ENCODE data around the gene MMP24OS.

MMP24OS gene

DNA sequence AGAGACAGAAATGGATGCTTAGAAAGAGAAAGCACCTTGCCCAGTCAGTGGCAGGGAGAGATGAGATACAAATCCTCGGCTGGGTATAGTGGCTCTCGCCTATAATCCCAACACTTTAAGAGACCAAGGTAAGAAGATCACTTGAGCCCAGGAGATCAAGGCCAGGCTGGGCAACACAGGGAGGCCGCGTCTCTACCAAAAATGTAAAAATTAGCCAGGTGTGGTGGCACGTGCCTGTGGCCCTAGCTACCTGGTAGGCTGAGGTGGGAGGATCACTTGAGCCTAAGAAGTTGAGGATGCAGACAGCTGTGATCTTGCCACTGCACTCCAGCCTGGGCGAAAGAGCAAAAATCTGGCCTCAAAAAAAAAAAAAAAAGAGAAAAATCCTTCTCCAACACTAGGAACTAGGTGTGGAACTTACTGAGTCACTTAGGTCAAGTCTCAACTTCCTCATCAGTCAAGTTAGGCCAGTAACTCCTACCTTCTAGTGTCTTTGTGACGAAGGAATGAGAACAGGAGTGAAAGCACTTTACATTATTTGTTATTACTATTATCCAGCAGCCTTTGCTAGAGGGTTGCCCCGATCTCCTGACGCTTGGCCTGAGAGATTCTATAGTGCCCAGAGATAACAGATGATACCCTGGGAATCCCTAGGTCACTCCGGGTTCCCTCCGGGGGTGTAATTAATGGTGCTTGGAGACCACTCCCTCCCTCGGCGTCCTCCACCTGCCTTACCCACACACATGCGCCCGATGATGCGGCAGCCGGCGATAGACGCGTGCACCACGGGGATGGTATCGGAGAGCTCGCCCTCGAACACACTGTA is 5.7 kb upstream of the MMP24OS start:
- TF ChIP-seq FOXP2 (optimal IDR thresholded peaks at IDR 0.05; ENCODE audit: borderline replicate concordance, extremely low read depth, extremely low read length, insufficient read depth) (no peak), SIN3A (IDR thresholded peaks at IDR 0.05; ENCODE audit: borderline replicate concordance, insufficient read depth, low read length) (no peak), POLR2AphosphoS5 (IDR thresholded peaks at IDR 0.05; ENCODE audit: low read depth, low read length) (no peak), TAF1 (IDR thresholded peaks at IDR 0.05; ENCODE audit: borderline replicate concordance, insufficient read depth, low read length) (no peak)
- TF ChIP-seq, protein P1, sequence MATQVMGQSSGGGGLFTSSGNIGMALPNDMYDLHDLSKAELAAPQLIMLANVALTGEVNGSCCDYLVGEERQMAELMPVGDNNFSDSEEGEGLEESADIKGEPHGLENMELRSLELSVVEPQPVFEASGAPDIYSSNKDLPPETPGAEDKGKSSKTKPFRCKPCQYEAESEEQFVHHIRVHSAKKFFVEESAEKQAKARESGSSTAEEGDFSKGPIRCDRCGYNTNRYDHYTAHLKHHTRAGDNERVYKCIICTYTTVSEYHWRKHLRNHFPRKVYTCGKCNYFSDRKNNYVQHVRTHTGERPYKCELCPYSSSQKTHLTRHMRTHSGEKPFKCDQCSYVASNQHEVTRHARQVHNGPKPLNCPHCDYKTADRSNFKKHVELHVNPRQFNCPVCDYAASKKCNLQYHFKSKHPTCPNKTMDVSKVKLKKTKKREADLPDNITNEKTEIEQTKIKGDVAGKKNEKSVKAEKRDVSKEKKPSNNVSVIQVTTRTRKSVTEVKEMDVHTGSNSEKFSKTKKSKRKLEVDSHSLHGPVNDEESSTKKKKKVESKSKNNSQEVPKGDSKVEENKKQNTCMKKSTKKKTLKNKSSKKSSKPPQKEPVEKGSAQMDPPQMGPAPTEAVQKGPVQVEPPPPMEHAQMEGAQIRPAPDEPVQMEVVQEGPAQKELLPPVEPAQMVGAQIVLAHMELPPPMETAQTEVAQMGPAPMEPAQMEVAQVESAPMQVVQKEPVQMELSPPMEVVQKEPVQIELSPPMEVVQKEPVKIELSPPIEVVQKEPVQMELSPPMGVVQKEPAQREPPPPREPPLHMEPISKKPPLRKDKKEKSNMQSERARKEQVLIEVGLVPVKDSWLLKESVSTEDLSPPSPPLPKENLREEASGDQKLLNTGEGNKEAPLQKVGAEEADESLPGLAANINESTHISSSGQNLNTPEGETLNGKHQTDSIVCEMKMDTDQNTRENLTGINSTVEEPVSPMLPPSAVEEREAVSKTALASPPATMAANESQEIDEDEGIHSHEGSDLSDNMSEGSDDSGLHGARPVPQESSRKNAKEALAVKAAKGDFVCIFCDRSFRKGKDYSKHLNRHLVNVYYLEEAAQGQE (IDR thresholded peaks at IDR 0.05; ENCODE audit: insufficient read depth in 1 of 2, low read depth in 2 of 2, low read length in 2 of 2): no peak

DNA sequence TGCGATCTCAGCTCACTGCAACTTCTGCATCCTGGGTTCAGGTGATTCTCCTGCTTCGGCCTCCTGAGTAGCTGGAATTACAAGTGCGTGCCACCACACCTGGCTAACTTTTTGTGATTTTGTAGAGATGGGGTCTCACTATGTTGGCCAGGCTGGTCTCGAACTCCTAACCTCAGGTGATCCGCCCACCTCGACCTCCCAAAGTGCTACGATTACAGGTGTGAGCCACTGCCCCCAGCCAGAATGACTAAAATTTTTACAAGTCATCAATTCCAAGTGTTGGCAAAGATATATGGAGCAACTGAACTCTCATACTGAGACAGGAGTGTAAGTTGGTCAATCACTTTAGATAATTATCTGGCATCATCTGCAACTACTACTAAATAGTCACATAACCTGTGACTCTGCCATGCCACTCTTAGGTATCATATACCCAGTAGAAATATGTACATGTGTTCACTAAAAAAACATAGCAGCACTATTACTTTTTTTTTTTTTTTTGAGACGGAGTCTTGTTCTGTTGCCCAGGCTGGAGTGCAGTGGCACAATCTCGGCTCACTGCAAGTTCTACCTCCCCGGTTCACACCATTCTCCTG is 3.7 kb upstream of the MMP24OS start:
- TF ChIP-seq FOXP2 (optimal IDR thresholded peaks at IDR 0.05; ENCODE audit: borderline replicate concordance, extremely low read depth, extremely low read length, insufficient read depth): no peak
- TF ChIP-seq POLR2AphosphoS5 (IDR thresholded peaks at IDR 0.05; ENCODE audit: low read depth, low read length): no peak
- TF ChIP-seq SIN3A (IDR thresholded peaks at IDR 0.05; ENCODE audit: borderline replicate concordance, insufficient read depth, low read length): no peak
- TF ChIP-seq, protein P1 (IDR thresholded peaks at IDR 0.05; ENCODE audit: insufficient read depth in 1 of 2, low read depth in 2 of 2, low read length in 2 of 2): no peak
- no peak for TF ChIP-seq TAF1 (IDR thresholded peaks at IDR 0.05; ENCODE audit: borderline replicate concordance, insufficient read depth, low read length)

DNA sequence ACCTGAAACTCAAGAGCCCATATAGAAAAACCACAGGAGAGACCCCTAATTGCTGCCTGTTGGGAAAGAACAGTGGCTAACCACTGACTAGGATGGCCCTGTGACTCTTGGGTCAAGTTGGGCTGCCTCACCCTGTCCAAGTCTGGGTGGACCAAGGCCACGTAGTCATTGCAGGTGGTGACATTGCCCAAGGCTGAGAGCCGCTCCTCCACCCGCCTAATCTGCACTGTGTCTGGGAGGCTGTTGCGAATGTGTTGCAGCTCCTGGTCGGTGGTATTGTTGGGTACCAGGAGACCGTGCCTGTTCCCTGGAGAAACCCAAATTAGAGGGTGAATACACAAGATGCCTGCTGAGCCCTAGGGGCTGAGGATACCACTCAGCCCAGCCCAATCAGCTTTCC is 2.6 kb upstream of the MMP24OS start:
- TF ChIP-seq TAF1 (IDR thresholded peaks at IDR 0.05; ENCODE audit: borderline replicate concordance, insufficient read depth, low read length) (no peak), FOXP2 (optimal IDR thresholded peaks at IDR 0.05; ENCODE audit: borderline replicate concordance, extremely low read depth, extremely low read length, insufficient read depth) (no peak), POLR2AphosphoS5 (IDR thresholded peaks at IDR 0.05; ENCODE audit: low read depth, low read length) (no peak), SIN3A (IDR thresholded peaks at IDR 0.05; ENCODE audit: borderline replicate concordance, insufficient read depth, low read length) (no peak)
- TF ChIP-seq, protein P1 (IDR thresholded peaks at IDR 0.05; ENCODE audit: insufficient read depth in 1 of 2, low read depth in 2 of 2, low read length in 2 of 2): no peak

DNA sequence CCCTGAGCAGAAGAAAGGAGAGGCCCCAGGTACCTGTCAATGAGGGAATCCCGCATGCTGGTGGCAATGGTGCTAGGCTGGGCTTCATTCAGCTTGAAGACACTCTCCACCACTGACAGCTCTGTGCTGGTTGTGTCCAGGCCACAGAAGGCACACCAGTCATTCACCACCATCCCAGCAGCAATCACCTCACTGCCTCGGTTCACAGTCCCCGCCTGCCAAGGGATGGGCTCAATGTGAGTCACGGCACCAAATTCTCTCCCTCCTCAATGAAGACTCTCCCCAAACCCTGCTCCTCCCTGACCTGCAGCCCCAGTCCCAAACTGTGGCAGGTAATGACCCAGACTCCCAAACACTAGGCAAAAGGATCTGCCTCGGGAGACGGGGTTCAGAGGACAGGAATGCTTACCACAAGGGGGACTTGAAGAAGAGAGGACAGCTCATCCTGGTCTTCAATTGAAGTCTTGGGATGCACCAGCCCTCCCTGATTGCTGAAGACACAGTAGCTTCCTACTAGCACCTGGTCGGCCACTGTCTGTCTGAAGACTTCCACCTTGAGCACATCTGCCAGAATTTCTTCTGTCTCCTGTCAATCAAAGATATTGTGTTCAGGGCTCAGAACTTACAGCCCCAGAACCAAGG is 1.7 kb upstream of the MMP24OS start:
- TF ChIP-seq POLR2AphosphoS5 (IDR thresholded peaks at IDR 0.05; ENCODE audit: low read depth, low read length) (no peak), SIN3A (IDR thresholded peaks at IDR 0.05; ENCODE audit: borderline replicate concordance, insufficient read depth, low read length) (no peak), FOXP2 (optimal IDR thresholded peaks at IDR 0.05; ENCODE audit: borderline replicate concordance, extremely low read depth, extremely low read length, insufficient read depth) (no peak), TAF1 (IDR thresholded peaks at IDR 0.05; ENCODE audit: borderline replicate concordance, insufficient read depth, low read length) (no peak)
- TF ChIP-seq, protein P1 (IDR thresholded peaks at IDR 0.05; ENCODE audit: insufficient read depth in 1 of 2, low read depth in 2 of 2, low read length in 2 of 2): no peak

Measured in PFSK-1 (cell line).